Astrocyte (in vitro differentiated cells and primary cell): Measurements from ENCODE around the gene CLEC3B.

ENCODE experiments used
- EZH2 ChIP-seq: IDR thresholded peaks from 2 replicates; pipeline ENCODE4 v1.6.1; 2012; ENCODE audit warnings: mild to moderate bottlenecking, low read length, inconsistent platforms; ENCODE audit not compliant: insufficient read depth
- TF ChIP-seq, protein P1 (sequence below): IDR thresholded peaks from 2 replicates; pipeline ENCODE4 v1.5.1; 2011; ENCODE audit warnings: low read depth, mild to moderate bottlenecking, inconsistent platforms, low read length, moderate library complexity; ENCODE audit not compliant: insufficient read depth

DNA sequence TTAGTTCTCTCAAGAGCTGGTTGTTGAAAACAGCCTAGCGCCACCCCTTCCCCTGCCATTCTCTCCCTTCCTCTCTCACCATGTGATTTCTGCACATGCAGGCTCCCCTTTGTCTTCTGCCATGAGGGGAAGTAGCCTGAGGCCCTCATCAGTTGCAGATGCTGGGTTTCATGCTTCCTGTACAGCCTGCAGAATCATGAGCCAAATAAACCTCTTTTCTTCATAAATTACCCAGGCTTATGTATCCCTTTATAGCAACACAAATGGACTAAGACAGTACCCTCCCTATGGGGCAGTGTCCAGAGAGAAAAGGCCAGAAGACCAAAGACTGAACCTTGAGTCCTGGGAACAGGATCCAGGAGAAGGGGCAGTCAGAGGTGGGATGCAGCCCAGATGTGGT is 54.7 kb downstream of the CLEC3B start:
- TF ChIP-seq, protein P1, sequence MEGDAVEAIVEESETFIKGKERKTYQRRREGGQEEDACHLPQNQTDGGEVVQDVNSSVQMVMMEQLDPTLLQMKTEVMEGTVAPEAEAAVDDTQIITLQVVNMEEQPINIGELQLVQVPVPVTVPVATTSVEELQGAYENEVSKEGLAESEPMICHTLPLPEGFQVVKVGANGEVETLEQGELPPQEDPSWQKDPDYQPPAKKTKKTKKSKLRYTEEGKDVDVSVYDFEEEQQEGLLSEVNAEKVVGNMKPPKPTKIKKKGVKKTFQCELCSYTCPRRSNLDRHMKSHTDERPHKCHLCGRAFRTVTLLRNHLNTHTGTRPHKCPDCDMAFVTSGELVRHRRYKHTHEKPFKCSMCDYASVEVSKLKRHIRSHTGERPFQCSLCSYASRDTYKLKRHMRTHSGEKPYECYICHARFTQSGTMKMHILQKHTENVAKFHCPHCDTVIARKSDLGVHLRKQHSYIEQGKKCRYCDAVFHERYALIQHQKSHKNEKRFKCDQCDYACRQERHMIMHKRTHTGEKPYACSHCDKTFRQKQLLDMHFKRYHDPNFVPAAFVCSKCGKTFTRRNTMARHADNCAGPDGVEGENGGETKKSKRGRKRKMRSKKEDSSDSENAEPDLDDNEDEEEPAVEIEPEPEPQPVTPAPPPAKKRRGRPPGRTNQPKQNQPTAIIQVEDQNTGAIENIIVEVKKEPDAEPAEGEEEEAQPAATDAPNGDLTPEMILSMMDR = no peak
- TF ChIP-seq EZH2 = no peak
